HepG2 (cell line): ENCODE measurements around the gene PRKG1. TPM values are rescaled to one million over a fixed set of nuclear protein-coding genes. Genes with fewer than 3 reads are reported as not detected.

Experiments used
- ATAC-seq: fragments of 200-7000 bp; cut with Tn5 transposase; 3 replicates; pipeline ENCODE4 v1.9.1; 2020; ENCODE audit warnings: mild to moderate bottlenecking, moderate library complexity
- BruUV-seq: library from RNA; stranded (reverse); fragments of 400-500 nt; replicated peaks from 2 replicates; lab custom pipeline; 2021; lab: Mats Ljungman, UMichigan
- CTCF ChIA-PET: fragments of 300-600 bp; formaldehyde crosslinking; extraction: SDS; loops from one replicate; lab custom pipeline; 2021; ENCODE audit warnings: low total read pairs, inconsistent platforms, low intra/inter-chr PET ratio; lab: Yijun Ruan, JAX
- POLR2A ChIA-PET: fragments of 350-600 bp; sonication (Branson Sonifier 250); formaldehyde crosslinking; loops from one replicate; lab custom pipeline; 2020; ENCODE audit warnings: antibody characterized with exemption, inconsistent platforms; lab: Yijun Ruan, JAX
- DNase-seq: peaks from one replicate; pipeline ENCODE4 v3.0.0-alpha.2; 2015; ENCODE audit warnings: low spot score
- FAIRE-seq: peaks from 3 replicates; lab custom pipeline; 2011; peaks lifted over from hg19 to GRCh38; lab: Jason Lieb, UNC
- H2AFZ ChIP-seq: one replicate; pipeline ENCODE4 v1.6.1; 2011; ENCODE audit warnings: low read length, inconsistent platforms
- H3K27ac ChIP-seq: fragments of 300-600 bp; 3 replicates; pipeline ENCODE4 v1.8.0; 2011; ENCODE audit warnings: mixed run types, mild to moderate bottlenecking, mixed read lengths, low read length, inconsistent platforms; ENCODE audit not compliant: insufficient read depth; ENCODE audit errors: extremely low read length
- H3K27me3 ChIP-seq, 2 experiments: fragments of 200-600 bp in 1 of 2; 2 replicates in 1 of 2; 3 replicates in 1 of 2; pipeline versions ENCODE4 v1.6.0 to v1.8.0; 2011; ENCODE audit warnings: low read length in 2 of 2, mild to moderate bottlenecking in 2 of 2, moderate library complexity in 2 of 2, inconsistent platforms in 1 of 2; ENCODE audit not compliant: insufficient read depth in 2 of 2, control insufficient read depth in 1 of 2
- H3K36me3 ChIP-seq, 2 experiments: fragments of 200-600 bp in 1 of 2; replicated peaks in 1 of 2; 2 replicates in 1 of 2; 3 replicates in 1 of 2; pipeline versions ENCODE4 v1.5.1 to v1.8.0; 2011; ENCODE audit warnings: low read length in 2 of 2, inconsistent platforms in 1 of 2; ENCODE audit not compliant: insufficient read depth in 2 of 2, control insufficient read depth in 1 of 2
- H3K4me1 ChIP-seq: 2 replicates; pipeline ENCODE4 v1.5.1; 2012; ENCODE audit warnings: low read length, inconsistent platforms; ENCODE audit not compliant: insufficient read depth
- H3K4me2 ChIP-seq: 2 replicates; pipeline ENCODE4 v1.6.0; 2011; ENCODE audit warnings: low read depth, low read length, inconsistent platforms
- H3K4me3 ChIP-seq, 3 experiments: fragments of 200-600 bp in 1 of 3; sonication (generic), shearing (Covaris generic) in 1 of 3; replicated peaks in 1 of 3; 2 replicates each; pipeline ENCODE4 v1.5.1; 2011 to 2016; ENCODE audit warnings: low read length in 3 of 3, inconsistent platforms in 2 of 3, low read depth in 2 of 3, mild to moderate bottlenecking in 2 of 3, control low read depth in 1 of 3, mixed read lengths in 1 of 3; ENCODE audit not compliant: insufficient read depth in 1 of 3
- H3K79me2 ChIP-seq: one replicate; pipeline ENCODE4 v1.6.1; 2011; ENCODE audit warnings: low read length, inconsistent platforms; ENCODE audit not compliant: insufficient read depth
- H3K9ac ChIP-seq: 2 replicates; pipeline ENCODE4 v1.6.0; 2011; ENCODE audit warnings: mild to moderate bottlenecking, low read depth, low read length, inconsistent platforms; ENCODE audit not compliant: insufficient read depth
- H3K9me3 ChIP-seq: 2 replicates; pipeline ENCODE4 v1.5.1; 2012; ENCODE audit warnings: mild to moderate bottlenecking, low read length
- H4K20me1 ChIP-seq: 2 replicates; pipeline ENCODE4 v1.6.0; 2011; ENCODE audit warnings: inconsistent platforms, mild to moderate bottlenecking, low read length, moderate library complexity; ENCODE audit not compliant: insufficient read depth
- ARNT2 ChIP-seq: sonication (generic); formaldehyde crosslinking; IDR thresholded peaks from 2 replicates; pipeline ENCODE4 v1.8.0; 2022; ENCODE audit warnings: mild to moderate bottlenecking, low read depth, missing genetic modification reagents, moderate library complexity
- BRCA1 ChIP-seq: sonication (generic); formaldehyde crosslinking; IDR thresholded peaks from 2 replicates; pipeline ENCODE4 v1.4.0; 2020; ENCODE audit warnings: missing genetic modification reagents
- STAT6 ChIP-seq: sonication (generic); formaldehyde crosslinking; IDR thresholded peaks from 2 replicates; pipeline ENCODE4 v1.4.0; 2020; ENCODE audit warnings: missing genetic modification reagents, mild to moderate bottlenecking, borderline replicate concordance
- TBP ChIP-seq: sonication (generic); formaldehyde crosslinking; IDR thresholded peaks from 2 replicates; pipeline ENCODE4 v1.5.0; 2020; ENCODE audit warnings: missing genetic modification reagents
- ZEB1 ChIP-seq: IDR thresholded peaks from 2 replicates; pipeline ENCODE4 v1.6.1; 2012; ENCODE audit warnings: mild to moderate bottlenecking, low read depth, inconsistent platforms; ENCODE audit not compliant: insufficient replicate concordance
- ZNF282 ChIP-seq: fragments of 450-650 bp; IDR thresholded peaks from 2 replicates; pipeline ENCODE4 v1.6.1; 2018; ENCODE audit not compliant: partially characterized antibody
- ZNF329 ChIP-seq: sonication (generic); formaldehyde crosslinking; IDR thresholded peaks from 2 replicates; pipeline ENCODE4 v1.9.0; 2021; ENCODE audit warnings: low read depth, mild to moderate bottlenecking, missing genetic modification reagents
- ZNF607 ChIP-seq: sonication (generic); formaldehyde crosslinking; IDR thresholded peaks from 2 replicates; pipeline ENCODE4 v1.5.1; 2020; ENCODE audit warnings: missing genetic modification reagents, mild to moderate bottlenecking, borderline replicate concordance
- ZNF841 ChIP-seq: sonication (generic); formaldehyde crosslinking; IDR thresholded peaks from 2 replicates; pipeline ENCODE4 v1.8.1; 2023; ENCODE audit warnings: missing genetic modification reagents, borderline replicate concordance
- WGBS: methylation state at CpG from one replicate; pipeline ENCODE4 v1.1.6; 2017; ENCODE audit warnings: low lambda C conversion rate; 5-methylcytosine and 5-hydroxymethylcytosine counted together
- in situ Hi-C: cut with HindIII; loops from 2 replicates; pipeline ENCODE4 v1.10.0; 2017; ENCODE audit warnings: low pct_unique_long_range_greater_than_20kb; ENCODE audit not compliant: extremely low pct_ligation_motif_present
- intact Hi-C: fragments of 100-400 bp; cut with micrococcal nuclease; formaldehyde crosslinking; loops from one replicate; pipeline ENCODE4 v1.10.0; 2022; ENCODE audit not compliant: unreplicated experiment
- polyA plus RNA-seq, 8 experiments: library from polyadenylated mRNA; depleted of rRNA in 3 of 8; stranded (reverse) in 7 of 8; unstranded in 1 of 8; fragments of >200 nt; fragmentation: Illumina TruSeq in 4 of 8; extraction: Trizol in 4 of 8; gene quantifications; 2 replicates each; pipeline versions ENCODE4 v1.2.1 to v1.2.3, GENCODE V29; 2011 to 2016; ENCODE audit warnings: low read depth in 4 of 8, missing spikeins in 1 of 8, mixed read lengths in 1 of 8; ENCODE audit not compliant: insufficient read depth in 1 of 8
- total RNA-seq, 5 experiments: library from RNA; depleted of rRNA; stranded (reverse); fragments of >200 nt; fragmentation: Illumina TruSeq; extraction: Trizol; gene quantifications; 2 replicates each; pipeline ENCODE4 v1.2.3, GENCODE V29; 2016; ENCODE audit warnings: low read depth in 1 of 5
- TF ChIP-seq, protein P1 (sequence below): IDR thresholded peaks from 2 replicates; pipeline ENCODE4 v1.6.1; 2012; ENCODE audit warnings: inconsistent platforms

Gene PRKG1
- total and polyA plus RNA-seq, 2 of the 13 experiments (the other 11 are each of a cell fraction or from before 2014, with no cell fraction given), result 0.01 TPM; not detected in 1

DNA sequence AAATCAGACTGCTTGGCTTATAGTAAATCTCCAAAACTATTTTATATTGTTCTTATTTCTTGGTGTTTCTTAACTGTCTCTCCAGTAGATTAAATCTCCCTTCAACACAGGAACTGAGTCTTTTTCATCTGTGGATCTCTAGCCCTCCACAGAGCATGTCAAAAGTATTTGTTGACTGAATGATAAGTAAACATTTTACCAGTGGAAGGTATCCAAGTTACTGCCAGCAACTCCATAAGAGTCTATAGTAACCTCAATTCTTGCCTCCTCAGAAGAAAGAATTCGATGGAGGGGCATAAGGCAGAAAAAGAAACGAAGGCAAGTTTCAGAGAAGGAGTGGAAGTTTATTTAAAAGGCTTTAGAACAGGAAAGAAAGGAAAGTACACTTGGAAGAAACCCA is 945.9 kb downstream of the PRKG1 start:
- no peak overlapping the region for H3K9ac ChIP-seq
- no peaks in the 10 kb centered on the region for H3K36me3 ChIP-seq
- no peak for FAIRE-seq
- no peak overlapping the region for H3K4me2 ChIP-seq
- H3K79me2 ChIP-seq, result no peaks in the 10 kb centered on the region
- TF ChIP-seq ZEB1 (no peak), ZNF282 (no peak), ZNF841 (CRISPR knock-in tag) (no peak), TBP (CRISPR knock-in tag) (no peak), ZNF329 (no peak), STAT6 (CRISPR knock-in tag) (no peak), BRCA1 (CRISPR knock-in tag) (no peak), ZNF607 (CRISPR knock-in tag) (no peak), ARNT2 (no peak)
- TF ChIP-seq, protein P1, sequence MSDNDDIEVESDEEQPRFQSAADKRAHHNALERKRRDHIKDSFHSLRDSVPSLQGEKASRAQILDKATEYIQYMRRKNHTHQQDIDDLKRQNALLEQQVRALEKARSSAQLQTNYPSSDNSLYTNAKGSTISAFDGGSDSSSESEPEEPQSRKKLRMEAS, result no peak
- TF ChIP-seq, all 625 proteins: peak for 0
- BruUV-seq, result no TSS peak
- no peak for ATAC-seq
- Histone ChIP-seq H3K4me1 (no peaks in the 10 kb centered on the region), H3K27ac (no peak overlapping the region), H3K4me3 (no peak overlapping the region), H2AFZ (no peak overlapping the region), H3K27me3 (no peaks in the 10 kb centered on the region; a peak in 1 of 5 replicates), H4K20me1 (no peaks in the 10 kb centered on the region), H3K9me3 (peaks cover 3% of the 10 kb centered on the region; the same call in 1 of the 2 replicates)
- intact Hi-C loops (no loop called here), in situ Hi-C loops (no loop called here)
- 8% methylated on average over 2 of the region's 2 CpGs for WGBS
- ChIA-PET POLR2A (no interaction called here), CTCF (no interaction called here)
- DNase-seq, result no peak
